Hematopoietic multipotent progenitor cell (in vitro differentiated cells): ENCODE results near the gene DCDC1. TPM values are rescaled to one million over a fixed set of nuclear protein-coding genes. Genes with fewer than 3 reads are reported as not detected.
A peak's percentile ranks its signal among the peaks of the same experiment; 100 is the strongest.

Experiments used
- DNase-seq, 3 donors: peaks; one replicate each; pipeline ENCODE4 v3.0.0-alpha.2; 2011 to 2015; ENCODE audit warnings: low read depth in 2 of 3, low spot score in 2 of 3
- total RNA-seq: library from RNA; depleted of rRNA; stranded (reverse); fragments of >200 nt; gene quantifications from one replicate; pipeline ENCODE4 v1.2.3, GENCODE V29; 2012

Gene DCDC1
- total RNA-seq, 1 donor, result not detected

DNA sequence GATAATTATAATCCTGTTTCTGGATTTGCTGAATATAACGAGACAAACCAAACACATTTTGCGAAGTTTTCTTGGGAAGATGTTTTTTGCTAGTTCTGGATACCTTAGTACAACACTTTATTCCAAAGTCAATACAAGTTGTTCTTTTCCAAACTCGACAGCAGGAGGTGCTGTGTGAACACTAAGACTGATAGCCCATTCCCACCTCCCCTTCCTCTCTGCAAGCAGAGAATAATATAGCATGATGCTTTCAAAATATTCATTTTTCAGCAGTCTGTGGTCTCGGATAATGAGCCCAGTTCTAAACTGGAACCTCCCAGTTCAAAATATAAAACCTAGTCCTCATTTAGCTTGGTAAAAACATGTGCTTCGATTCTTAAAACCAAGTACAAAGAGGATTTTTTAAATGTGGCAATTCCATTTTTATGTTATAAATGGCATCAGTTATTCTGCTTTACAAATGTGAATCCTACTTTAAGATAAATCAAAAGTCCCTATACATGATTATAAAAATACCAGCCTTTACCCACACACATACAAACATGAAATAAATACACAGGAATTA is 129.1 kb downstream of the DCDC1 start:
- peak in 2 of 3 donors; percentile 30 to 72 for DNase-seq

DNA sequence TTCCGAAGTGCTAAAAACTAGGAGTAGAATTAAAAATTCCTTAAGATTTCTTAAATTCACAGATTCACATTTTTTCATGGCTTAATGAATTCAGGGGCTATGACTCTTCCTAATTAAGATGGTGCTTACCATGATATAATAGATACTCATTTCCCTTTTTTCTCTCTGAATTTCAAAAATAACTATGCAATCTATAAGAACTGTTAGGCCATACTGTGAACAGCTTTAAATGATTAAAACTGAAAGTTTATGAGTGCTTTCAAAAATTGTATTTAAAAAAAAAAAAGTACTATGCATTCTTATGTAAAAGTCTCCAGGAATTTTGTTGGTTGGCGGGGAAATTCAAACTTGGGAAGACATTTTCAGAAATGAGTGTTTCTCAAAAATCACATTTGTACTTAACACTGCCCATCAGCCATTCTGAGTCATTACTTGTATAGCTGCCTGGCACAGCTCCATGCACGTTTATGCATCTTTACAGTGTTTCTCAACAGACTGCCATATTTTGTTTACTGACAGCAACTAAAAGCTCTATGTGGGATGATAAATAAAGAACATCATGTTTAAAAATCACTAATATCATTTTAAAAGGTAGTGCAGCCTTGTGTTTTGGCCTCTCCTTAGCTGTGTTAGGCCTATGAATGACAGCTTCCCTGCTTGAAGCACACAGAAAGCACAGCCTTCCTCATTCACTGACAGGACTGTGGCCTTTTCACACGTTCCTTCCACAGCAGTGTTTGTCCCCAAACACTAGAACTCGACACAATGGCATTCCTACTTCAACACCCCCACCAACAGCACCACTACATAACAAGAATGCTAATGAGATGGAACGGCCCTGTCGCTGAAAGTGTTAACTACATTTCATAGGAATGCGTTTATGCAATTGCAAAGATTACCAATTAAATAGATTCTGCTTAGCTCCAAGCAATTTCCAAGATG is 131.4 kb downstream of the DCDC1 start:
- no peak for DNase-seq

DNA sequence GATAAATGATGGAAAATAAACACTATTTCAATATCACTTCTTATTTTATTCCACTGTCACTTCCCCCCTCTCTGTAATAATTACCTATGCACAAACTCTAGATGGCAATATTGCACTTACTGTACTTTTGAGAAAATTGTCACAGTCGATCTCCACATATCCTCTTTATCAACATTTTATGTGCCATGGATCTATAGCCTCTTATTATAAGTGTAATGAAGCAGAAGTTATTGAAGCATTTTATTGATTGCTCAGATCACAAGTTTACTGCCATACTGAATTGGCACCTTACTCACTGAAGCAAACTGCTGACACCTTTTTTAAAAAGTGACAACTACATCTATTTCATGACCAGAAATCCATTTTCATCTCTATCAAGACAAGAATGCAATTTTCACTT is 133.4 kb downstream of the DCDC1 start:
- peak in 1 of 3 donors; percentile 26 for DNase-seq

DNA sequence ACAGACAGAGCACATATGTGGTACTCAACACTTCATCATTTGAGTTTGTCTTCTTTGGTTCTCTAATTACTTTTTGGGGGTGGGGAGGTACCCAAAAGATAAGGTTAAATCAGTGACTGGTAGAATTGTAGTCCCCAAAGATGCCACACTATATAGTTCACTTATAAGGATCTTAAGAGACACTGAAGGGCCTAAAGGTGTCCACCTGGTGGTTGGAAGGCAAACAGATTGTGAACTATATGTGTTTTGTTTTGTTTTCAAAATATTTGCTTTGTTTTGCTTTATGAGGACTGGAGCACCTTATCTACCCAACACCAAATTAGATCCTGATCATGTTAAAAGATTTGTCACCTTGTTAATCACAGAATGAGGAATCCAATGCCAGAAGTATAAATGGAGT is 136.1 kb downstream of the DCDC1 start:
- DNase-seq, result no peak

DNA sequence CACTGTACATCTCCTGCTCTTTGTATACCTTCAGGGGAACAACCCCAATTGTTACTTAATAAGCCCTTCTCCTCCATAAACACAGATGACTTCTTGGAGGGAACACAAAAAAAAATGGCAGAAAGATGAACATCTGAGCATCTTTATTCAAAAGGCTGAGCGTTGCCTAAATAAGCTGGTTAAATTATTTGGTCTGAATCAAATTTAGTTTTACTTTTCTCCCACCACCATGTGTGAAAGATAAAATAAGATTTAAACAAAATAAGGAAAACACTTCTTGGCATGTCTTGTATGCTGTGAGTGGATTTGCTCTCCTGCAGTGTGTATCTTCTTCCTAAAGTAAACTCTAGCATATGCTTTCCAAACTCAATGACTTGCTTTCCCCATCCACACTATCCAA is 137.9 kb downstream of the DCDC1 start:
- no peak for DNase-seq

DNA sequence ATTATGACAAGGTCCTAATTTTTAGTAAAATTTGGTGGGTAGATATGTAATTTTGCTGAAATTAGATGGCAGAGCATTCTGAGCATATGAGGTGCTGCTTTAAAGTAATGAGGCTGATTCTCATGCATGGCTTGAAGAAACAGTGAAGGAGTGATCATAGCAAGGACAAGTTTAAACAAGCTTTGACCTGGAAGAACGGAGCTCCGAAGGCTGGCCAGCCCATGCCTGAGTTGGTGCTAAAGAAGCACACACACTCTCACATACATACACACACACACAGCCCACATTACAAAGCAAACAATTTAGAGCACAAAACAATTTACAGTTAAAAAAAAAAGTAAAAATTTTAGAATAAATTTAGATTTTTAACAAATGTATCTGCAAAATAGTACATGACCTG is 150.7 kb downstream of the DCDC1 start:
- DNase-seq, result no peak

DNA sequence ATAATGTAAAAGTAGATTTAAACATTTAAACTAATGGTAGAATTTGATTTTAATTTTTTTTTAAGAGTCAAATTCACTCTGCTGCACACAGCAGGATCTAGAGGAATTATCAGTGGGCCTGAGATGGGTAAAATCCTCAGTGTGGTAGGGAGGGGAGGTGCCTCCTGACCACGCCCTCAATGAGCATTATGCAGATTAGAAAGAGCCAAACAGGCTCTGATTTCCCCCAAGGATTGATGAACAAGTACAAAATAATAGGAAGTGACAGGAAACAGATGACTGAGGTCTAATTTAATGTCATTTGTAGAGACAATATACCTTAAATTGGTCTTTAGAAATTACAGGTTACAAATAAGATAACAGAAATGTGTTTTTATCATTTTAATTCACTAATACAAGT is 155.2 kb downstream of the DCDC1 start:
- no peak for DNase-seq

DNA sequence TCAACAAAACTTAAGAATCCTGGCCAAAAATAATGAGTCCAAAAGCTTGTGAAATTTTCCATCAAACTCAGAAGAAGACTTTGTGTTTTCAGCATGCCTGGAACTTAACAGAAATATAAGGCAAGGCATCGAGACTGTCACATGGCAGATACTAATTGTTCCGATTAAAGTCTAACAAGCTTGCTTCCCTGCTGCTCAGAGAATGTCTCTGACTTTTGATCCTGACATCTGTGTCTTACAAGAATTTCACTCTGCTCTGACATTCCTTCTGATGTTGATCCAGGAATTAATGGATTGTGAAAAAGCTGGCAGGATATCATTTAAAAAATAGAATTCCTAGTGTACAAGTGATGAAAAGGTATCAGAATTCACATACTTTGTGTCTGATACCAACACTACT is 170.2 kb downstream of the DCDC1 start:
- DNase-seq, result no peak

DNA sequence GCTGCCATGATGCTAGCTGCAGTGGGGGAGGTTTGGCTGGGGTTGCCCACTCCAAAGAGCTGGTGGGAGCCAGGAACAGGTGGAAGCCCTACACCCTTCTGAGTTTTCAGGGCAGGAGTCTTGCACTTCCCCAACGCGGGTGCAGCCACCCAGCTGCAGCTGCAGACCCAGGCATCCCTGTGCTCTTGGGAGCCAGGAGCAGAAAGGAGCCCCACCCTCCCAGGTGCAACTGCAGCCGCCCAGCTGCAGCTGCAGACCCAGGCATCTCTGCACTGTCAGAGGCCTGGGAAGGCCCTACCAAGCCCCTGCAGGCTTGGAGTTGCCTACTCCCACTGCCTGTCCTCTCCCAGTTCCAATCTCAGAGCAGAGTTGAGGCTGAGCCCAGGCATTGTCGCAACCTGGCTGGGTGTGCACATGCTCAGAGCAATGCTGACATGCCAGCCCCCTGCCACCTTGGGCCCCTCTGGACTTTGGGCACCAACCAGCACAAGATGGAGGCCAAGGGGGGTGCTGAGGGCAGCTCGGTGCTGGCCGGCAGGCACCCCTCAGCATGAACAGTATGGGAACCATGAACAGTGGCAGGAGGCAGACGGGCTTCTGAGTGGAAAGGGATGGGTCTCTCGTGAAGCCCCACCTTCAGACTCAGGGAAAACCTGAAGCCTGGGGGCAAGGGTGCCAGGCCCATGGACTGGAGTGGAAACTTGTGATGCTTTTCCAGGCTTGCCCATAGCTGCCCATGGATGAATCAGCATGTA is 195.4 kb downstream of the DCDC1 start:
- DNase-seq, result no peak

DNA sequence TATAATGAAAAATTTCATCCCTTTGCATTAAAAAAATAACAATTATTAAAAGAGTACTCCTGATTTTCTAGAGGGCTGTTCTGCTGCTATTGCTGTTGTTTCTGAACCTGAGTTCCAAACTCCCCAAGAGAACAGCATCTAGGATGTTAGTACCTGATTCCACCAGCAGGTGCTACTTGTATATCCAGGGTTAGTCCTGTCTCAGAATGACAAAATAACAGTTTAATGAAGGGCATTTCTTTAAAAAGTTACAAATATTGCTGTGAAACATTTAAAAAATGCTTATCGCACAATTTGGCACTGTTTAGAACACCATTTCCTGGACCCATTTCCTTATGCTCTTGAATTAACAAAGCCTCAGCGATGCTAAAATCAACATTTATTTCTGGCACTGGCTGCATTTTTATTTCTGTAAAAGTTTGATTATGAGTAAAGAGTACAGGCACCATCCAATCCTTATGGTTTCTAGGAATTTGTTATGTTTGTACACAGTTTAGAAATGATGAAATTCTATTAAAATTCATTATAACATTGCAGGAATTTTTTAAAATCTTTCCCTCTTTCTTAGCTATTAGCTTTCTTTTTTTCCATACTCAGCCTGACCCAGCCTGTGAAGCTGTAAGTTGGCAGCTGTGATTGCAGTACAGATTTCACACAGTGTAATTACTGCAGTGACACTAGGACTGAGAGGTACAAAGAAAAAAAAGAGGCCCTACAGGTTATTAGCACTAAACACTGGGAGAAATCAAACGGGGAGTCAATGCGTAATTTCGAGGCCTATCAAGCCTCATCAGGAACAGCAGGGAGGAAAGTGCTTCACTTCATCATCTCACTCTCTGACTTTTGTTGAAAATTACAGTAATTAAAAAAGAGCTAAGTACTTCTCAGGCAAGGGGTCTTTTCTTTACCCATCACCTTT is 208.8 kb downstream of the DCDC1 start:
- no peak for DNase-seq

DNA sequence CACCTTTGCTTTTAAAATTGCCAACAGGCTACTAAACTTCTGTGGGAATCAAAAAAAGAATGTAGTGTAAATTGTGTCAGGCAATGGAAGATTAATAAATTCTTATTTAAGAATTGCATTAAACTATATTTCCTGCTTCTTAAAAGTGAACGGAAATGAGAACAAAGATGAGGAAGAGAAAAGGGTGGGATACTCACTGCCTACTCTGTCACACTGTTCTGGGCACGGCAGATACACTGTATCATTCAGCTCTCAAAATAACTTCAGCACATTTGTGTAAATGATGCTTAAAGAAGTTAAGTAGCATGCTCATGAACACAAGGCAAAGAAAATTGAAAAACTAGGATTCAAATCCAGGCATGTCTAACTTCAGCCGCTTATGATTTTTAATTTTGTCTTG is 218.7 kb downstream of the DCDC1 start:
- no peak for DNase-seq

DNA sequence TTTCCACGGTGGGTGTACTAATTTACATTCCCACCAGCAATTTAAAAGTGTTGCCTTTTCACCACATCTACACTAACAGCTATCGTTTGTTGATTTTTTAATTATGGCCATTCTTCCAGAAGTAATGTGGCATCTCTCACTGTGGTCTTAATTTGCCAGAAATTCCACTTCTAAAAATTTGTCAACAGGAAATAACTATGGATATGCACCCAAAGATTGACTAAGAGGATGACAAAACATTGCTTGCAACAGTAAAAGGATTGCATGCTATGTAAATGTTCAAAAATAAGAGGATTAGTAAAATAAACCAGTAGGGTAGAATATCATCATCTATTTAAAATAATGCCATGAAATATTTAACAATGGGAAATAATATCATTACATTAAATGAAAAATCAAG is 219.5 kb downstream of the DCDC1 start:
- DNase-seq, result no peak

DNA sequence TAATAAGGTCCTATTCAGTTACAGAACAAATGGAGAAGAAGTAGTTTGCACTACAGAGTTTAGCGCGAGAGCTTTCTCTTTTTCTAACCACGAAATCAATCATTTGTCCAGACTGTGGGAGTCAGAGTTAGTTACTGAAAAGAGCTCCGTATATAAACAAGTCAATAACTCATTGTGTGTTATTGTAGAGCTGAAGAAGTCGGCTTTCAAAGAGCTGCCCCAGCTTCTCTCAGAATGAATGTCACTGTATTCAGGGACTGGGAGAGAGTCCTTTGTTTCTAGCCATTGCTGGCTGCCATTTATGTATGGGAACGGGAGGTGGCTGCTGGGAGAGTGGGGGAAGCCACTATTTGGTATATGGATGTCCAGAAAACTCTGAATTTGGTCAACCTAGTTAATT is 227.8 kb downstream of the DCDC1 start:
- no peak for DNase-seq

DNA sequence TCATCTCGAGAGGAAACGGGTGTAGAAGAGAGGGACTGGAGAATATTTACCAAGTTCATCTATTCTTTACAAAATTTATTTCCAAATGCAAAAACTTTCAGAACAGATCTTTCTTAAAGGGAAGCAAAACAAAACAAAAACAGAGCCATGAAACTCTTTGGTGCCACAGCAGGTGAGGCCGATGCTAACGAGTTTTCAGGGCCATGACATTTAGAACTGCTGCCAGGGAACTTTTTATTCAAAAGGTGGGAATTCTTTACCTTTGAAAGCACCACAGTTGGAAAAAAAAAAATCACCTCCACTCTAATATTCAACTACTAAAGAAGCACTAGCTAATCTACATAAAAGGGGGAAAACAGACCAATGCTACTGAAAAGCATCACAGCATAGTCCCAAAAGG is 230.1 kb downstream of the DCDC1 start:
- DNase-seq, result no peak

DNA sequence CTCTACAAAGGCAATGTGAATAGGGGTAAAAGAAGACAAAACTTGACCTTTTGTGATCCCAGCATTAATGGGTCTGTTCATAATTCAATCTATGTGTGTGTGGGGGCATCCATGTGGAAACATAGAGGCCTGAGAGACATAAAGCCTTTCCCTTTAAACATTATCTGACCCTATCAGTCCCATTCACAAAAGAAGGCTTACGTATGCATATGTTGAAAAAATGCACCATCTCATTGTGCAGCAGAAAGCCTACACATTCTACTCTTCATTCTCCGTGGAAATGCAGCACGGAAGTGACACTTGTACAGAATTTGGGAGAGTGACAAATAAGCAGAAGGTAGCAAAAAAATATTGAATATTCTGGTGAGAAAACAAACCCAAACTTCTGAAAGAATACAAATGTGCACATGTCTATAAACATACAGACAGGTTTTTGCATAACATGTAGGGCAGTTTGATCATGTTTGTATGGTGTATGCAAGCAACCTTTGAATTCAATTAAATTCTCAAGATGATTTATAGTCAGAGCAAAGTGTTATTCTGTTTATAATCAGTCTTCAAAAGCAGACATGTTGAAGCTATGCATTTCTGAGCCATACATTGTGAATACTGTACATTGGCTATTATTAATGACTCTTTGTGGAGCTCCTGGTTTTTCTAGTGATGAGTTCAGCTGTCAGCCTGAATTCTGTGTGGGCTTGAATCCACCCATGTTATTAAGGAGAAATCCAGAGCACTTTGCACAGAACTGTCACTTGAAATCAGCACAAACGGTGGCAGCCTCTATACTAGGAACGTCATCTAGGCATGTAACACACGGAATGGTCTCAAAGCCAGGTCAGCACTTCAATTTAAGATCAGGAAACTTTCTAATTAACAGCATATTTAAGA is 236.8 kb downstream of the DCDC1 start:
- DNase-seq, result no peak

DNA sequence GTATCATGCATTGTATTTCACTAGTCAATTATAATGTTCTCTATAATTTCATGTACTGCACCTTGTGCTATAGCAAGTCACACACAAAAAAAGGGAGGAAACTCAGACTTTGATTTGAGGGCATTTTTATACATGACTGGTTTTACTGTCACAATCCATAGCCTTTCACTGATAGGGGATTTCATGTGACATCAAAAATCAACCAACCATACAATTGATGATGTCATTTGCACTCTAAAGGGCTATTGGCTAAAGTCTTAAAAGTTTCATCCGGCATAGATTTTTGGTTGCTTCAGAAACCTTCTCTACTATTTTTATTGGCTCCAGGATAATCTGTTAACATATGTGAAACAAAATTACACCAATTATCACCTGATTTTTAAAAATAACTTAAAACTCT is 237.8 kb downstream of the DCDC1 start:
- DNase-seq, result no peak

DNA sequence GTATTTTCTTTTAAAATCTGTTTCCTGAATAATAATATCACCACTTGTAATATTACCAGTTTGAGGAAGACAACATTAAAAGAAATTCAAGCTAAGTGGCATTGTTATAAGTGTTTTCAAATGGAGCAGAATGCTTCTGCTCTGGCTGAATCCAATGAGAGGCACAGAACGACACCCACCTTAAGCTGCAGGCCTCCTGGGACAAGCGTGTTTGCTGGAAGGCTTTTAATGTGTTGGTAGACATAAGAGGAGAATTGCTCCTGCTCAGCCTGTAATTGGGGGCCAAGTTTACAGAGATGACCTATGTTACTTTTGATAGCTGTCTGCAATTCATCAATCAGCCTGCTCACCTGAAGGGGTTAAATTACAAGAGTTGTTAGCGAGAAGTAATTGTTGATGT is 242.2 kb downstream of the DCDC1 start:
- no peak for DNase-seq

DNA sequence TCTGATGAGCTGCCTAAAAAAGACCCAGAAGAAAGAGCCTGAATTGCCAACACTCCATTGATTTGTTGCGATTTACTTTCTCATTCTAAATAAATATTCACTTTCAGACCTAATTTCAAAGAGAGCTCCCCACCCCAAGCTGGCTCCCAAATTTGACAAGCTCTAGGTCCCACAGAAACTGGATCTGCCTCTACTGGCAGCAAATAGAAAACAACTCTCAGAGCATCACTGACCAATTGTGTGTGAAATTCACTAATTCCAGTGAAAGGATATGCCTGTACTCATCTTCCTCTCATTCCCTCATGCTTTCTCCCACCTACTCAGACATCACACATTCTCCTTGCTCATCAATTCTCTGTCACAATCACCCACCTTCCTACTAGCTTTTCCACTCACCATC is 249.1 kb downstream of the DCDC1 start:
- DNase-seq, result no peak

DNA sequence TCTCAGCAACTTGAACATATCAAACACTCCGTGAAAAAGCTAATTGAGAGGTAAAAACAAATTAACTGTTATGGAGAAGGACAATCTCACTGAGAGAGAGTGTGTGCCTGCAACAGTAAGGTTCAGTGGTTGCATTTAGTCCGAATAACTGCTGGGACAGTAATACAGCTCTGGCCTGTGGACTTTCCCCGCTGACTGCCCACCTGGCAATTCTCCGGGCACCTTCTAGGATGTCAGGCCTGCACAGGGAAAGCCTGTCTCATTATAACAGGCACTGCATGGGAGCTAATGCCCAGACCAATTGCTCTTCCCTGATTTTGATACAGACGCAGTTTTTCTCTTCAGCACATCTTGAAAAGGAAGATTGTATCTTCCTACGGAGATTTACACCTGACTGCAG is 251.0 kb downstream of the DCDC1 start:
- DNase-seq, result no peak

DNA sequence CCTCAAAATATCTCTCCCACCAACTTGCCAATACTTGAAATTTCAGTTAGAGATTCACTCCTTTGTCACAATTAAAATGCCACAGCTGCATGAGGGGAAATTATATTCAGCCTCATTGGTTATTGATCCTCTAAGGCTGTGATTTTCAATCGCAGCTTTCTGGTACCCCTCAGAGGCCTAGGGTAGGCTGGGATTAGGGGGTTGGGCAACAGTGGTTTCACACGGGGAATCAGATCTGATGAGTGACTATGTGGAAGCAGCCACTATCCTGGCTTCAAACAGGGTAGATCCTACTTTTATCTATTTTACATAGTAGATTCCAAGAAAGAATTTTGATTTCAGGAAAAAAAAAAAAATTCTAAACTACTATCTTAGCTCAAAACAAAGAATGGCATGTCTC is 252.5 kb downstream of the DCDC1 start:
- no peak for DNase-seq
